Amniotic stem cell (primary cell): ENCODE measurements around the gene PYROXD2.
A peak's percentile ranks its signal among the peaks of the same experiment; 100 is the strongest.
"Not testable (repeated sequence)": the region's sequence is repeated elsewhere in the genome, so short reads cannot be mapped to it uniquely, and the experiment has no call there.

Source experiments
- DNase-seq: peaks from one replicate; lab custom pipeline; 2025; lab: John Stamatoyannopoulos, UW

The PYROXD2 gene

GRCh38 chr10:98365406-98366061 is 49.4 kb downstream of the PYROXD2 start:
- no peak for DNase-seq

DNA sequence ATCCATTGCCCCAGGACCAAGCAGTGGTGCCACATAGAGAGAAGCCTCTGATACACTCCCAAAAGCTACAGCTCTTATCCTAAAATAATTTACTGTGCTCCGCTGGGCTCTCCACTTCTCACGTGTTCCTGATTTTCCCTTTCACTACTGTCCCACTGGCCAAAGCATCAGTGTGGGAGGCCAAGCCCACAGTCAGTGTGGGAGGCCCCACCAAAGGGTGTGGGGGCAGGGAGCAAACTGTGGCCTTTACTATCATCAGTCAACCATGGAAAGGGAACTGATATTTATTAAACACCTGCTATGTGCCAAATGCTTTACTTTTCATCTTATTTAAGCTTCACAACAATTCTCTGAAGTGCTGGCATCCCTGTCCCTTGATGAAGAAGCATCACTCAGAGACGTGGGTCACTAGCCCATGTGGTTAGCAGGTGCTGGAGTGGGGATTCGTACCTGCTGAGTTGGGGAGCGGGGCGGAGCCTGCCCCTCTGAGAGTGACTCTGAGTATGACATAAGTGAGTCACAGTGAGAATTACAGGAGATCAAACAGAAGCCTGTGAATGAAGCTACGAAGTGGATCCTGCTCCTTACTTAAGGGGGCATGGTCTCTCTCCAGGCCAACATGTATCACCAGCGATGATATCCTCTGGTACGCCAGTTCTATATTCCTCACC is 50.4 kb downstream of the PYROXD2 start:
- no peak for DNase-seq

DNA sequence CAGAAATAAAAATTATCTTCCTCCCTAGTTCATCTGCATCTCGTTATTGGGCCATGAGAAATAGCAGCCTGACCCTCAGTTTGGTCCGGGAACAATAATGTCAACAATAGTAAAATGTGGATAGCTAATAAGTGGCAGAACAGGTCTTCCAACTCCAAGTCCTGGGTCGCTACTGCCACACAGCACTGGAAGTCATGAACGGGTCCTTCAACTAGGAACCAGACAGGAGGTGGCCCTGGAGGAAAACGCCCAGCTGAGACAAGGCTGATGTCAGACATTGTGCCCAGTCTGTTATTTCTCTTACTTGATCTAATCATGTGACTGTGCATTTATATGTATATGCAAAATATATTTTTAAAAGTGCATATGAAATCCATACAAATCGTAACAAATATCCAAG is 51.8 kb downstream of the PYROXD2 start:
- DNase-seq = no peak

DNA sequence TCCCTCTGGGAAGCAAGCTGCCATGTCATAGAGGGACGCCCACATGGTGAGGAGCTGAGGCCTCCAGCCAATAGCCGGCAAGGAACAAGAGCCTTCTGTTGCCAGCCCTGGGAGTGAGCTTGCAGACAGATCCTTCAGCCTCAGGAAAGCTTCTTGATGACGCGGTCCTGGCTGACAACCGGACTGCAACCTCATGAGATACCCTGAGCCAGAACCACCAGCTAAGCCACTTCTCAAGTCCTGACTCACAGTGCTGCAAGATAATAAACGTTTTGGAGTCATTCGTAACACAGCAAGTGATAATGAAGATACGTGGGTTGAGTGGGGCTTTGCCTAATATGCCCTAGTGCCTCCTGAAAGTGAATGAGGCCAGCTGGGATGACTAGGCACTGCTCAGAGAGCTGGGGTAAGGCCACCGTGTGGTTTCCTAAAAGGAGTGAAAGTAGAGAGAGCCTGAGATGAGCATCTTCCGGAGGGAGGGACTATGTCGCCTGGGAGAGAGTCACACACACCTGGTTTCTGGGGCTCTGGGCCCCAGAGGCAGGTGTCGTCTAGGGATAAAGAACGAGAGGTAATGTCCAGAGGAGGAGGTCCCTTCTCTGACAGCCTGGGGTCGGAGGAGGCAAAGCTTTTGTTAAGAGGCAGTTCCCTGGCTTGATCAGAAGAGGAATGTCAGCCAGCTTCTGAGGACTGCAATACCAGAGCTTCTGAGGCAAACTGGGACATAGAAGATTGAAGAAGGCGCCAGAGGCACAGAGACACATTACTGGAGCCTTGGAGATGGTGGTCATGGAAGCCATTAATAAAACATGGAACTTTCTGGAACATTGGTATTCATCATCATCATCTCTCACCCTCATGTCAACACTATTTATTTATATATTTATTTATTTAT is 53.6 kb downstream of the PYROXD2 start:
- no peak for DNase-seq

GRCh38 chr10:98357194-98357822 is 57.7 kb downstream of the PYROXD2 start:
- no peak for DNase-seq

DNA sequence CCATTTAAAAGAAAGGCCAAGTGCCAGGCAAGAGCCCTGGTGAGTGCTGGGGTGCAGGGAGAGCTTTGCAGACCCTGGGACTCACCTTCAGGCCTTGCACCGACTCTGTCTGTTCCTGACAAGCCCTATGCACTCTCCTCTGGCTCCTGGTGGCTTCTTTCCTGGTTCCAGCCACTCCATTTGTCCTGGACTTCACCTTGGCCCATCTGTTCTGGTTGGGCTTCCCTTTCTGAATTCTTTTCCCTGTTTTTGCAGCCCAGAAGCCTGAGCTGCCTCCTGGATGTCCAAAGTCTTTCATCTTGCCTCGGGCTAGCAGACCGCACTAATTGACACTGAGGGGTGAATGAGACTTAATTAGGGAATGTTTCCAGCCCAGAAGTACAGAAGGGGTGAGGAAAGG is 60.5 kb downstream of the PYROXD2 start:
- no peak for DNase-seq

GRCh38 chr10:98353170-98353569 is 61.8 kb downstream of the PYROXD2 start:
- DNase-seq = no peak

DNA sequence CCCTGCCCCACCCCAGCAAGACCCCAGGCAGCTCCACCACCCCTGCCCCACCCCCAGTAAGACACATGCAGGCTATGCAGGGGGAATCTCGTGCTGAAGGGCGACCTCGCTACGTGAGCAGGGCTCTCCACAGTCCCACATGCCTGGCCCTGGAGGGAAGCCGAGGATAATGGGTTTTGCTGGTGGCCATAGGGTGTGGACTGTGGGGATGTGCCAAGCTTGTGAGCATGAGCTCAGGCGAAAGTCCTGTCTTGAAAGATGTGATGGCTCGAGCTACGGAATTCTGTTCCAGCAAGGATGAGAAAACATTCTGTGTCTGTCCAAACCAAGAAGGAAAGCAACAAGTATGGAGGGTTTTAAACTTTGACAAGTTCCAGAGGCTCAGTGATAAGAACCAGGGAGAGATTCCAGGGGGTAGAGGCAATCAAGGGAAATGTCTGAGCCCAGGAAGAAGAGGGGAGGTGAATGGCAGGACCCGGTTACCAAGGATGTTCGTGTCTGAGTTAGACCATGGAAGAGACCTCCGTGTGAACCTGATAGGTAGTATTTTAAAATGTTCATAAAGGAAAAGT is 63.1 kb downstream of the PYROXD2 start:
- DNase-seq = no peak

GRCh38 chr10:98349508-98349922 is 65.5 kb downstream of the PYROXD2 start:
- DNase-seq = peak; percentile 84

- DNase-seq = no peak
Measured at GRCh38 chr10:98346847-98347246, 68.1 kb downstream of the PYROXD2 start.

DNA sequence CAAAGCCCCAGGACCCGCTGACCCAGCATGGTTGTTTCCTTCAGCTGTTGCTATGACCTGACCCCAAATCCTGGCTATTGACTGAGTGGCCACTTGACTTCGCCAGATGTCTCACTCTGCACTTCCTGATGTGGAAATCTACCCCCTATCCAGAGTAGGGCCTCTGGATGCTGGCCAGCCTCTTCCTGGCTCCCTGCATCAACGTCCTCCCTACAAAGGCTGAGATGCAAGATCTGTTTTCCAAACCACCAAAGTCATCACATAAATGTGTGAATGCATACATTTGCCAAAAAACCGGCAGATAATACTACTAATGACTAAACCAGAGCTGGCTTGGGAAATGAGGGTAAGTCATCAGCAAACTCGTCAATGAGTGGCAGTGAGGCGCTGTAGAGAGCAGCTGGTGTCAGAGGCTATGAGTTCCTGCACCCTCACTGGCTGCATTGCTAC is 70.4 kb downstream of the PYROXD2 start:
- no peak for DNase-seq

DNA sequence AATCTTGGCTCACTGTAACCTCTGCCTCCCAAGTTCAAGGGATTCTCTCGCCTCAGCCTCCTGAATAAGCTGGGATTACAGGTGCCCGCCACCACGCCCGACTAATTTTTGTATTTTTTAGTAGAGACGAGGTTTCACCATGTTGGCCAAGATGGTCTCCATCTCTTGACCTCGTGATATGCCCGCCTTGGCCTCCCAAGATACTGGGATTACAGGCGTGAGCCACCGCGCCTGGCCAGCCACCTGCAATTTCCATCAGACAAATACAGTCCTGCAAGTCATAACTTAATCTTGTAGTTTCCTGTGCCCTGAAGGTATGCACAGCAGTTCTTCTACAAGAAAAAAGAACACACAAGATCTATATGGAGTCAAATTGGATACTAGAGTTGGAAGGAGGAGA is 73.3 kb downstream of the PYROXD2 start:
- not testable (repeated sequence) for DNase-seq

GRCh38 chr10:98340940-98341310 is 74.1 kb downstream of the PYROXD2 start:
- no peak for DNase-seq

GRCh38 chr10:98340261-98340939 is 74.6 kb downstream of the PYROXD2 start:
- no peak for DNase-seq

GRCh38 chr10:98339799-98340198 is 75.2 kb downstream of the PYROXD2 start:
- no peak for DNase-seq

DNA sequence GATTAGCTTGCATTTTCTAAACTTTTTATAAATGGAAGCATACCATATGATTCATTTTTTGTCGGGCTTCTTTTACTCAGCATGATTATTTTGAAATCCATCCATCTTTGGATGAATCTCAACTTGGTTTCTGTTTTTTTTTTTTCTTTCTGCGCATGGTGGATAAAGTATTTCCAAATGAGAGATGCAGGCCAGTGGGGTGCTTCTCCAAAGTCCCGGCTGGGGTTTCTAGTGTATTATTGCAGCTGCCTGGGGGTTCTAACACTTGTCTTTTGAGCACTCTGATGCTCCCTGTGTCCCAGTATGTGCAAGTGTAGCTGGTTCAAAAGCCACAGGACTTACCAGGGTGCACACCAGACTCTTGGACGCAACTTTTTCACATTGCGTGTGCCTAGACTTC is 76.1 kb downstream of the PYROXD2 start:
- no peak for DNase-seq

GRCh38 chr10:98338318-98338717 is 76.7 kb downstream of the PYROXD2 start:
- DNase-seq = no peak

DNA sequence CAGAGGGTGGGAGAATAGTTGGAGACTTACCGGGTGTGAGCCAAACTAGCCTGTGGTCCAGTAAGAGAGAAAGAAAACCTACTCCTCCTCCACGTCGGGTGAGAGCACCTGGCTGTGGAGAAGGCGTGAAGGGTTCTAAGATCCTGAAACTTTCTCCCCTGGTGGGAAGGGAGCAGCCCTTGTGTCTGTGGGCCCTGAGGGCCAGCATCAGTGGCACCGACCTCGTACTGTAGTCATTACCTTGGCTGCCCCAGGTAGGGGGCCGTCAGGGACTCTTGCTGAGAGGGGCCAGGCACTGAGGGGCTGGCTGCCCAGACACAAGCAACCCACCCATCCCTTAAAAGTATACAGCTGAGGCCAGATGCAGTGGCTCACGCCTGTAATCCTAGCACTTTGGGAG is 77.5 kb downstream of the PYROXD2 start:
- no peak for DNase-seq
